H54 (cell line): Measurements from ENCODE around the gene OR5T2.
"Not testable (repeated sequence)": the region's sequence is repeated elsewhere in the genome, so short reads cannot be mapped to it uniquely, and the experiment has no call there.

Source experiments
- DNase-seq: peaks from one replicate; pipeline ENCODE4 v3.0.0; 2011; ENCODE audit warnings: low spot score, mixed read lengths; ENCODE audit not compliant: insufficient read length
- FAIRE-seq: peaks from 3 replicates; lab custom pipeline; 2011; peaks lifted over from hg19 to GRCh38; lab: Jason Lieb, UNC
- POLR2A ChIP-seq: IDR thresholded peaks from 2 replicates; pipeline ENCODE4 v1.6.1; 2011; ENCODE audit warnings: low read depth, mild to moderate bottlenecking, low read length

OR5T2 gene

DNA sequence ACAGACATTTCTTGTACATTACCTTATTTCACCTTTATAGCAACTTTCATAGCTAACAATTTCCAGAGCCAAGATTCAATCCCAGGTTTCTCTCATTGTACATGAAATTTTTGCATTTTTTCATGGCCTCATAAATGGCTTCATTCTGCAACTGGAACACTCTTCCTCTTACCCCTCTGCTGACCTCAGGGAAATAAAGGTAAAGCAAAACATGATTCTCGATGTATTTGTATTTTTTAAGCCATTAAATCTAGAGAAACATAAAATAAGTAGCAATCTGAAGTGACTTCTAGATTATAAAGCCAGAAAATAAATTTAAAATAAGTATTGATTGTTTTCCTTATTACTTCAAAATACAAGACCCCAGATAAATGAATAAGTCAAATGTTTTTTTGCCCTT, at the start of gene OR5T2:
TSS of gene OR5T2 (minus strand) at position 101 of the 400 bp plus-strand sequence. CDS start 1,193 bp downstream, outside the sequence.
- FAIRE-seq (no peak), DNase-seq (no peak)
- no peak for TF ChIP-seq POLR2A

DNA sequence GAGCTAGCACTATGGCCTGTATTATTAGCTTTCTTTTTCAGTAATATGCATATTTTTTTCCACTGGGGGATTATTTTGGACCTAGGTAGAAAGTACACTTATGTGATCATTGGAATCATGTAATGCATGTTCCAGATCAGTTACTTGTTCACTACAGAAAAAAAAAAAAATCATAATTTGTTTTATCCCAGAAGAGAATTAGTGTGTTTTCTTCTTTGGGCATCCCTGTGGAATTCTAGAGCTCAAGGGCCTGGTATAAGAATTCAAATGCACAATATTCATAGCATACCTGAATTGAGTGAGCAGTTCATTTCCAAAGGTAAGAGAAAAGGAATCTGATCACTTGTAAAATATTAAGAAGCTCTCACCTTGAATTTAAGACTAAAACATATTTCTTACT, 39.8 kb upstream of the OR5T2 start, which contains the start of gene OR5T1:
TSS of gene OR5T1 (plus strand) at position 301 of the 400 bp plus-strand sequence. CDS start 1,485 bp downstream, outside the sequence.
- no peak for DNase-seq
- FAIRE-seq, result no peak
- TF ChIP-seq POLR2A, result no peak

DNA sequence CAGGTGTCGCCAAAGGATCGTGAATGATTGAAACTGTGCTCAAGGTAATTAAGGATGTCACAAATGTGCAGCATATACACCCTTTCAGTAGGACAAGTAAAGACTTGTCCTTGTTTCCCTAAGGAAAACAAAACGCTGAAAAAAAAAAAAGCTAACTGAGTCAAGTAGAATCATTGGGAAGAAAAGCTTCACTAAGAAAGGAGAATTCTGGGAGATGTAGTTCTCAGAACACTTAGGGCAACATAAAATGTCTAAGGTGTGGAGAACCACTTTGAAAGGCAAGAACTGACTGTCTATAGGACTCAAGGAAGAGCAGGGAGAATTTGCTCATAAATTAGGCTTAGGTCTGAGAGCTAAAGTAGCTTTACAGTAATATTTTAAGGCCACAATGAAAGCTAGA, 37.0 kb upstream of the OR5T2 start:
- FAIRE-seq (no peak), DNase-seq (no peak)
- no peak for TF ChIP-seq POLR2A

DNA sequence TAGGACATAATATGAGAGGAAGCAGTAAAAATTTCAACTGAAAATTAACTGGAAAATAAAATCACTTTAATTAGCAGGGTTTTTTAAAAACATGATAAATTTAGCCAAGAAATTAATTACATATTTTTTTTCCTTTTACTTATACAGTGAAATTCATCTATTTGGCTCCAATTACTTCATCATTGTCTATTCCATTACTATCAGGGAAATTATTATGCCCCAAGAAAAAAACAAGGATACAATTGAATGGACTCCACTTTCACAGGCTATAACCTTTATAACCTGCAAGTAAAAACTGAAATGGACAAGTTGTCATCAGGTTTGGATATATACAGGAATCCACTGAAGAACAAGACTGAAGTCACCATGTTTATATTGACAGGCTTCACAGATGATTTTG, 17.9 kb upstream of the OR5T2 start, which contains the start of gene OR5T3:
TSS of gene OR5T3 (plus strand) at position 301 of the 400 bp plus-strand sequence. CDS start at position 301, 0 bp downstream.
- no peak for TF ChIP-seq POLR2A
- DNase-seq (no peak), FAIRE-seq (no peak)

DNA sequence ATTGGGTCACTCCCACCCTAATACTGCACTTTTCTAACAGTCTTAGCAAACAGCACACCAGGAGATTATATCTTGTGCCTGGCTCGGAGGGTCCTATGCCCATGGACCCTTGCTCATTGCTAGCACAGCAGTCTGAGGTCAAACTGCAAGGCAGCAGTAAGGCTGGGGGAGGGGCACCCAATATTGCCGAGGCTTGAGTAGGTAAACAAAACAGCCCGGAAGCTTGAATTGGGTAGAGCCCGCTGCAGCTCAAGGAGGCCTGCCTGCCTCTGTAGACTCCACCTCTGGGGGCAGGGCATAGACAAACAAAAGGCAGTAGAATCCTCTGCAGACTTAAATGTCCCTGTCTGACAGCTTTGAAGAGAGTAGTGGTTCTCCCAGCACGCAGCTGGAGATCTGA, 14.3 kb downstream of the OR5T2 start:
- not testable (repeated sequence) for FAIRE-seq, DNase-seq

- no peak for DNase-seq
- FAIRE-seq, result no peak
- TF ChIP-seq POLR2A, result no peak
Observed at GRCh38 chr11:56214537-56214936, 19.5 kb downstream of the OR5T2 start.

DNA sequence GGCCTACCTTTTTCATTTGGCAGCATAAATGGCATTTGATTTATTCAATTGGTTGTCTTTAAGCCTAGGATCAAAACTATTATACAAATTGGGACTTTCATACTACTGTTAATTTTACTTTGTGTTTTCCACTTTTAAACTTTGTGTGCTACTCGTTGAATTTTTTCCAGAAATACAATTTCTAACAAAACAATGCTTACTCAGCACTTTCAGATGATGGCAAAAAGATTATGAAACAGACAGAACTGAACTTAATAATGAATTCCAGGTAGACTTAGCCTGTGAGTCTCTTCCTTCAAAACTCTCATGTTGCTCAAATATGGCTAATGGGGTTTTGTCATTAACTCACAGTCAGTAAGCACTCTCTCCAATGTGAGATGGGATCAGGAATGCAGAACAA, 26.3 kb downstream of the OR5T2 start:
- TF ChIP-seq POLR2A, result no peak
- DNase-seq (no peak), FAIRE-seq (no peak)

- no peak for TF ChIP-seq POLR2A
- DNase-seq, result no peak
- no peak for FAIRE-seq
Observed at GRCh38 chr11:56197367-56197766, 36.7 kb downstream of the OR5T2 start.

- no peak for TF ChIP-seq POLR2A
- FAIRE-seq, result no peak
- DNase-seq, result no peak
Observed at GRCh38 chr11:56196705-56197104, 37.4 kb downstream of the OR5T2 start.

DNA sequence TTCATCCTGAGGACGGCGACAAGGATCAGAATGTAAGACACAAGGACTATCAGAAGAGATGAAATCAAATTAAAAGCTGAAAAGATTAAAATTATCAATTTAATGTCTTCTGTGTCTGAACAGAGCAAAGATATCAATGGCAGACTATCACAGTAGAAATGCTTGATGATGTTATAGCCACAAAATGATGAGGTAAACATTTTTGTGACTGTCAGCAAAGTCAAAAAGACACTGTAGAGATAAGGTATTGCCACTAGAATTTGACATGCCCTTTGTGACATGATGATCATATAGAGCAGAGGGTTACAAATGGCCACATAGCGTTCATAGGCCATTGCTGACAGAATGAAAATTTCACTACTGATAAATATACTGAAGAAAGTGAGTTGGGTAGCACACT, 45.5 kb downstream of the OR5T2 start:
- FAIRE-seq (no peak), DNase-seq (no peak)
- no peak for TF ChIP-seq POLR2A

DNA sequence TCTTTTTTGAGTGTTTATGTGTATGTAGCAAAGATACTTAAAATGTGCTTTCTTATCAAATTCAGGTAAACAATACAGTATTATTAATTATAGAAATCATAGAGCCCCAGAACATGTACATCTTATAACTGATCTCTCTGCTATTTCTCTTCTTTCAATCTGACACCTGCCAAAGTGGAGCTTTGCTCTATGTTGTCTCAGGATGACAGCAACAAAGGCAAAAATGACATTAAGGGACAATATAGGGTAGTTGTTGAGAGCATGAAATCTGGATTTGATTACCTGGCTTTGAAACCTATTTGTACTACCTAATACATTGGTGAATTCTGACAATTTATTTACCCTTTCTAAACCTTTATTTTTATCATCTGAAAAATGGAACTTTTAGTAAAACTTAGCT, 50.6 kb downstream of the OR5T2 start:
- FAIRE-seq (no peak), DNase-seq (no peak)
- TF ChIP-seq POLR2A, result no peak
